Fibroblast of lung (primary cell): ENCODE results near the gene MYBPC2. TPM values are rescaled to one million over a fixed set of nuclear protein-coding genes. Genes with fewer than 3 reads are reported as not detected.

Source experiments
- DNase-seq, 2 donors: peaks; one replicate each; pipeline versions ENCODE4 v3.0.0 to v3.0.0-alpha.2; 2010; ENCODE audit warnings: low read depth in 2 of 2
- H2AFZ ChIP-seq: 2 replicates; pipeline ENCODE4 v1.5.1; 2012; ENCODE audit warnings: low read length, control low read depth, inconsistent platforms
- H3K27ac ChIP-seq: 2 replicates; pipeline ENCODE4 v1.5.1; 2011; ENCODE audit warnings: low read length, control low read depth; ENCODE audit not compliant: insufficient read depth
- H3K27me3 ChIP-seq: 2 replicates; pipeline ENCODE4 v1.5.1; 2011; ENCODE audit warnings: mild to moderate bottlenecking, low read length; ENCODE audit not compliant: control insufficient read depth, insufficient read depth
- H3K36me3 ChIP-seq: 2 replicates; pipeline ENCODE4 v1.5.1; 2011; ENCODE audit warnings: low read length; ENCODE audit not compliant: control insufficient read depth, insufficient read depth
- H3K4me1 ChIP-seq: 2 replicates; pipeline ENCODE4 v1.5.1; 2011; ENCODE audit warnings: low read length; ENCODE audit not compliant: control insufficient read depth, insufficient read depth; ENCODE audit errors: extremely low read depth
- H3K4me2 ChIP-seq: 2 replicates; pipeline ENCODE4 v1.5.1; 2011; ENCODE audit warnings: low read length, control low read depth; ENCODE audit not compliant: insufficient read depth; ENCODE audit errors: extremely low read depth
- H3K4me3 ChIP-seq, 4 experiments: fragments of 200-600 bp in 1 of 4; sonication (generic) in 1 of 4; replicated peaks in 1 of 4; 2 replicates each; pipeline ENCODE4 v1.5.1; 2011 to 2016; ENCODE audit warnings: low read length in 4 of 4, low read depth in 3 of 4, mild to moderate bottlenecking in 3 of 4, control low read depth in 2 of 4, inconsistent platforms in 1 of 4, mixed read lengths in 1 of 4; ENCODE audit not compliant: insufficient read depth in 1 of 4; ENCODE audit errors: control extremely low read depth in 1 of 4
- H3K79me2 ChIP-seq: 2 replicates; pipeline ENCODE4 v1.5.1; 2012; ENCODE audit warnings: mild to moderate bottlenecking, low read length, inconsistent platforms; ENCODE audit not compliant: control insufficient read depth, insufficient read depth
- H3K9ac ChIP-seq: 2 replicates; pipeline ENCODE4 v1.5.1; 2011; ENCODE audit warnings: mild to moderate bottlenecking, low read length, control low read depth; ENCODE audit not compliant: insufficient read depth
- H3K9me3 ChIP-seq: 2 replicates; pipeline ENCODE4 v1.5.1; 2012; ENCODE audit warnings: low read depth, low read length; ENCODE audit not compliant: control insufficient read depth, insufficient read depth
- H4K20me1 ChIP-seq: 2 replicates; pipeline ENCODE4 v1.5.1; 2011; ENCODE audit warnings: low read length; ENCODE audit not compliant: control insufficient read depth, insufficient read depth; ENCODE audit errors: extremely low read depth
- CTCF ChIP-seq, 2 donors: IDR thresholded peaks in 1 of 2; conservative IDR thresholded peaks in 1 of 2; 1 replicate in 1 of 2; 2 replicates in 1 of 2; pipeline ENCODE4 v1.5.1; 2011 to 2012; ENCODE audit warnings: low read length in 2 of 2, control low read depth in 1 of 2, inconsistent platforms in 1 of 2, low read depth in 1 of 2, mild to moderate bottlenecking in 1 of 2
- EZH2 ChIP-seq: IDR thresholded peaks from 2 replicates; pipeline ENCODE4 v1.5.1; 2012; ENCODE audit warnings: low read length, control low read depth, mild to moderate bottlenecking; ENCODE audit errors: missing control alignments
- polyA plus RNA-seq, 2 donors: library from polyadenylated mRNA; depleted of rRNA in 1 of 2; stranded (reverse) in 1 of 2; unstranded in 1 of 2; fragments of >200 nt; gene quantifications; 2 replicates each; pipeline ENCODE4 v1.2.1, GENCODE V29; 2011 to 2012; ENCODE audit warnings: missing spikeins in 1 of 2
- total RNA-seq: library from RNA; depleted of rRNA; stranded (reverse); fragments of >200 nt; gene quantifications from 2 replicates; pipeline ENCODE4 v1.2.1, GENCODE V29; 2014

MYBPC2 gene
- total and polyA plus RNA-seq, 2 donors (not counting 1 experiment from before 2014, with no cell fraction given): under 0.01 TPM; not detected in 1

- H3K36me3 ChIP-seq: no peaks in the 10 kb centered on the region
- no peak overlapping the region for H3K4me2 ChIP-seq
- no peak overlapping the region for H2AFZ ChIP-seq
- no peaks in the 10 kb centered on the region for H4K20me1 ChIP-seq
- TF ChIP-seq EZH2 (no peak), CTCF (conservative IDR thresholded peaks at IDR 0.05 in 1 of 2, IDR thresholded peaks at IDR 0.05 in 1 of 2; ENCODE audit: low read depth in 1 of 2, low read length in 2 of 2) (no peak)
- H3K27ac ChIP-seq: no peak overlapping the region
- H3K9ac ChIP-seq: no peak overlapping the region
- DNase-seq: no peak
- H3K27me3 ChIP-seq: peaks cover 18% of the 10 kb centered on the region
- no peaks in the 10 kb centered on the region for H3K9me3 ChIP-seq
- no peaks in the 10 kb centered on the region for H3K79me2 ChIP-seq
- no peaks in the 10 kb centered on the region for H3K4me1 ChIP-seq
- no peak overlapping the region for H3K4me3 ChIP-seq
Measured at GRCh38 chr19:50496189-50497021, 63.7 kb downstream of the MYBPC2 start.

GRCh38 chr19:50497022-50497405 lies 64.3 kb downstream of the MYBPC2 start:
- Histone ChIP-seq H3K79me2 (no peaks in the 10 kb centered on the region), H4K20me1 (no peaks in the 10 kb centered on the region), H3K27ac (no peak overlapping the region), H2AFZ (no peak overlapping the region), H3K4me1 (no peaks in the 10 kb centered on the region), H3K27me3 (peaks cover 13% of the 10 kb centered on the region), H3K36me3 (no peaks in the 10 kb centered on the region), H3K4me2 (no peak overlapping the region), H3K9ac (no peak overlapping the region), H3K4me3 (no peak overlapping the region), H3K9me3 (no peaks in the 10 kb centered on the region)
- TF ChIP-seq CTCF (conservative IDR thresholded peaks at IDR 0.05 in 1 of 2, IDR thresholded peaks at IDR 0.05 in 1 of 2; ENCODE audit: low read depth in 1 of 2, low read length in 2 of 2): no peak
- DNase-seq: no peak

- no peak overlapping the region for H3K9ac ChIP-seq
- TF ChIP-seq CTCF (conservative IDR thresholded peaks at IDR 0.05 in 1 of 2, IDR thresholded peaks at IDR 0.05 in 1 of 2; ENCODE audit: low read depth in 1 of 2, low read length in 2 of 2): no peak
- TF ChIP-seq EZH2: no peak
- H3K4me2 ChIP-seq: no peak overlapping the region
- no peak overlapping the region for H3K4me3 ChIP-seq
- no peak overlapping the region for H3K27ac ChIP-seq
- no peaks in the 10 kb centered on the region for H3K9me3 ChIP-seq
- no peaks in the 10 kb centered on the region for H4K20me1 ChIP-seq
- H2AFZ ChIP-seq: no peak overlapping the region
- no peak for DNase-seq
- H3K4me1 ChIP-seq: no peaks in the 10 kb centered on the region
- H3K36me3 ChIP-seq: no peaks in the 10 kb centered on the region
- no peaks in the 10 kb centered on the region for H3K79me2 ChIP-seq
- H3K27me3 ChIP-seq: peaks cover 6% of the 10 kb centered on the region
Measured at GRCh38 chr19:50498219-50499056, 65.7 kb downstream of the MYBPC2 start.
